Breast epithelium (tissue), 4 donors: Measurements from ENCODE around the gene POLR3K. TPM values are rescaled to one million over a fixed set of nuclear protein-coding genes. Genes with fewer than 3 reads are reported as not detected.

ENCODE experiments used
- DNase-seq, 2 donors: peaks; one replicate each; pipeline ENCODE4 v3.0.0-alpha.2; 2019; ENCODE audit warnings: low spot score in 2 of 2
- H3K27ac ChIP-seq, 2 donors: fragments of 200-600 bp; sonication (generic) in 1 of 2; one replicate each; pipeline ENCODE4 v1.5.1; 2016 to 2019; ENCODE audit warnings: mild to moderate bottlenecking in 1 of 2
- H3K27me3 ChIP-seq, 2 donors: fragments of 200-600 bp; sonication (generic) in 1 of 2; one replicate each; pipeline versions ENCODE4 v1.5.1 to v1.6.0; 2017 to 2019; ENCODE audit warnings: control low read depth in 1 of 2, mild to moderate bottlenecking in 1 of 2
- H3K36me3 ChIP-seq: fragments of 200-600 bp; one replicate; pipeline ENCODE4 v1.5.1; 2019
- H3K4me1 ChIP-seq, 2 donors: fragments of 200-600 bp; sonication (generic); one replicate each; pipeline ENCODE4 v1.5.1; 2016 to 2019; ENCODE audit warnings: control low read depth in 1 of 2
- H3K4me3 ChIP-seq, 3 donors: fragments of 200-600 bp; sonication (generic); 1 replicate in 2 of 3; 2 replicates in 1 of 3; pipeline ENCODE4 v1.5.1; 2016 to 2019; ENCODE audit warnings: mild to moderate bottlenecking in 3 of 3, moderate library complexity in 2 of 3
- H3K9me3 ChIP-seq, 2 donors: fragments of 200-600 bp; sonication (generic) in 1 of 2; one replicate each; pipeline ENCODE4 v1.5.1; 2016 to 2019; ENCODE audit warnings: control low read depth in 1 of 2
- POLR2A ChIP-seq: fragments of 450-650 bp; IDR thresholded peaks from one replicate; pipeline ENCODE4 v1.6.1; 2016; ENCODE audit warnings: antibody characterized with exemption, mild to moderate bottlenecking, moderate library complexity
- POLR2AphosphoS5 ChIP-seq, 3 donors: sonication (generic); formaldehyde crosslinking; IDR thresholded peaks; one replicate each; pipeline ENCODE4 v1.6.1; 2017; ENCODE audit warnings: antibody characterized with exemption in 3 of 3
- intact Hi-C: fragments of 100-400 bp; cut with DNase I; formaldehyde crosslinking; loops from one replicate; pipeline ENCODE4 v1.15.1; 2023; ENCODE audit warnings: low total_unique reads
- total RNA-seq, 3 donors: library from RNA; depleted of rRNA; stranded (reverse); fragments of >200 nt; gene quantifications; one replicate each; pipeline ENCODE4 v1.1.0, GENCODE V29; 2016
- TF ChIP-seq, protein P1 (sequence below), 3 donors: fragments of 450-650 bp; IDR thresholded peaks; one replicate each; pipeline ENCODE4 v1.5.1; 2016 to 2017; ENCODE audit warnings: antibody characterized with exemption in 3 of 3, mild to moderate bottlenecking in 3 of 3, moderate library complexity in 3 of 3

POLR3K gene
- total RNA-seq, 3 donors from 2014 or later: 3.8 to 6.9 (median 6.6) TPM

- TF ChIP-seq POLR2A (no peak), POLR2AphosphoS5 (IDR thresholded peaks at IDR 0.05) (no peak)
- TF ChIP-seq, protein P1, sequence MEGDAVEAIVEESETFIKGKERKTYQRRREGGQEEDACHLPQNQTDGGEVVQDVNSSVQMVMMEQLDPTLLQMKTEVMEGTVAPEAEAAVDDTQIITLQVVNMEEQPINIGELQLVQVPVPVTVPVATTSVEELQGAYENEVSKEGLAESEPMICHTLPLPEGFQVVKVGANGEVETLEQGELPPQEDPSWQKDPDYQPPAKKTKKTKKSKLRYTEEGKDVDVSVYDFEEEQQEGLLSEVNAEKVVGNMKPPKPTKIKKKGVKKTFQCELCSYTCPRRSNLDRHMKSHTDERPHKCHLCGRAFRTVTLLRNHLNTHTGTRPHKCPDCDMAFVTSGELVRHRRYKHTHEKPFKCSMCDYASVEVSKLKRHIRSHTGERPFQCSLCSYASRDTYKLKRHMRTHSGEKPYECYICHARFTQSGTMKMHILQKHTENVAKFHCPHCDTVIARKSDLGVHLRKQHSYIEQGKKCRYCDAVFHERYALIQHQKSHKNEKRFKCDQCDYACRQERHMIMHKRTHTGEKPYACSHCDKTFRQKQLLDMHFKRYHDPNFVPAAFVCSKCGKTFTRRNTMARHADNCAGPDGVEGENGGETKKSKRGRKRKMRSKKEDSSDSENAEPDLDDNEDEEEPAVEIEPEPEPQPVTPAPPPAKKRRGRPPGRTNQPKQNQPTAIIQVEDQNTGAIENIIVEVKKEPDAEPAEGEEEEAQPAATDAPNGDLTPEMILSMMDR (IDR thresholded peaks at IDR 0.05): no peak
- H3K36me3 ChIP-seq: no peaks in the 10 kb centered on the region
- H3K4me1 ChIP-seq: peaks cover 34 to 47% of the 10 kb centered on the region in 2 donors
- H3K9me3 ChIP-seq: no peaks in the 10 kb centered on the region
- no peaks in the 10 kb centered on the region for H3K27me3 ChIP-seq
- DNase-seq: no peak
- peak overlapping the region; percentile 72 to 95 (median 74) for H3K4me3 ChIP-seq
- intact Hi-C loops: no loop called here
- peak overlapping the region; percentile 95 to 96 for H3K27ac ChIP-seq
Measured at GRCh38 chr16:71210-71539, 17.8 kb upstream of the POLR3K start.

DNA sequence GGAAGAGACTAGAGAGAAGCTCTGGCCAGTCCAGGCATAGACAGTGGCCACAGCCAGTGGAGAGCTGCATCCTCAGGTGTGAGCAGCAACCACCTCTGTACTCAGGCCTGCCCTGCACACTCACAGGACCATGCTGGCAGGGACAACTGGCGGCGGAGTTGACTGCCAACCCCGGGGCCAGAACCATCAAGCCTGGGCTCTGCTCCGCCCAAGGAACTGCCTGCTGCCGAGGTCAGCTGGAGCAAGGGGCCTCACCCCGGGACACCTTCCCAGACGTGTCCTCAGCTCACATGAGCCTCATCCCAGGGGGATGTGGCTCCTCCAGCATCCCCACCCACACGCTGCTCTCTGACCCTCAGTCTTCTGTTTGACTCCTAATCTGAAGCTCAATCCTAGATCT, 15.8 kb upstream of the POLR3K start:
- no peak for TF ChIP-seq POLR2A
- TF ChIP-seq, protein P1 (IDR thresholded peaks at IDR 0.05): no peak
- no peak for TF ChIP-seq POLR2AphosphoS5 (IDR thresholded peaks at IDR 0.05)
- H3K27me3 ChIP-seq: no peaks in the 10 kb centered on the region

GRCh38 chr16:67884-68789, 14.7 kb upstream of the POLR3K start:
- Histone ChIP-seq H3K27me3 (no peaks in the 10 kb centered on the region), H3K36me3 (no peaks in the 10 kb centered on the region), H3K4me1 (peaks cover 28 to 43% of the 10 kb centered on the region in 2 donors), H3K9me3 (no peaks in the 10 kb centered on the region), H3K4me3 (no peak overlapping the region), H3K27ac (peak overlapping the region in 1 of 2 donors; percentile 95)
- intact Hi-C loops: no loop called here
- TF ChIP-seq, protein P1 (IDR thresholded peaks at IDR 0.05): no peak
- TF ChIP-seq POLR2AphosphoS5 (IDR thresholded peaks at IDR 0.05) (no peak), POLR2A (no peak)
- no peak for DNase-seq

More for the DNA sequence above, 15.8 kb upstream of the POLR3K start:
- intact Hi-C loops: no loop called here
- H3K27ac ChIP-seq: peak overlapping the region; percentile 95 to 96
- H3K4me3 ChIP-seq: no peak overlapping the region
- no peaks in the 10 kb centered on the region for H3K9me3 ChIP-seq
- no peak for DNase-seq
- no peaks in the 10 kb centered on the region for H3K36me3 ChIP-seq
- peaks cover 28 to 44% of the 10 kb centered on the region in 2 donors for H3K4me1 ChIP-seq

DNA sequence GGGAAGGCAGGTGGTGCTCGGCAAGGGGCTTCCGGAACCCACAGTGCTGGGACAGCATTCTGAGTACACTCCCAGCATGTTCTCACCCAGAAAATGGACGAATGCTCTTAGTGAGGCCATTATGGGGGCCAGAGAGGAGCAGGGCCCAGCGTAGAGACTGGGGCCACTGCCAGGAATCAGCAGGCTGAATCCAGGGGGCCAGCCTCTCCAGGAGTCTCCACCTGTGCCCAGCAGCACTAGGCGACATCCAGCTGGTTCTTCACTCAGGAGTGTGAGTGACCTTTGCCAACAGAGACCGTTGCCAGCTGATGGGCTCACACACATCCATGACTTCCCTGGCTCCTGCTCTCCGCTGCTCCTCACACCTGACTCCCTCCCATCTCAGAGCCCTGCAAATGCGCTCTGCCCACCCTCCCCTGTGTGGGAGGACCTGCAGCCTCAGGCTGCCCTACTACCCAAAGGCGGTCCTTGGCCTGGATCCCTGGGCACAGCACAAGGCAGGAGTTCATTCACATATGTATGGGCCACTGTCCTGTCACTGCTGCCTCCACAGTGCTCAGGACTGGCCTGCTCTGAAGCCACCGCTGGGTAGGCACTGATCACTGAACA, 13.9 kb upstream of the POLR3K start:
- peak overlapping the region; percentile 4 to 32 for H3K27ac ChIP-seq
- H3K4me1 ChIP-seq: peaks cover 28 to 38% of the 10 kb centered on the region in 2 donors

More for the DNA sequence above, 13.9 kb upstream of the POLR3K start:
- intact Hi-C loops: no loop called here
- H3K36me3 ChIP-seq: no peaks in the 10 kb centered on the region
- no peaks in the 10 kb centered on the region for H3K9me3 ChIP-seq
- no peak for DNase-seq
- H3K4me3 ChIP-seq: no peak overlapping the region
- H3K27me3 ChIP-seq: no peaks in the 10 kb centered on the region
- no peak for TF ChIP-seq POLR2A
- TF ChIP-seq POLR2AphosphoS5 (IDR thresholded peaks at IDR 0.05): no peak
- TF ChIP-seq, protein P1 (IDR thresholded peaks at IDR 0.05): no peak
